Stimulated activated naive CD8-positive, alpha-beta T cell treated with anti-CD3 and anti-CD28 coated beads, Interleukin-15, Interleukin-2, amounts not matched to agents 100 ng/mL and 50 ng/mL, for 24 hours (primary cell): ENCODE data around the gene NRXN2.

Experiments used
- H3K27ac Mint-ChIP-seq: one replicate; pipeline ENCODE4 v1.8.0; 2021; ENCODE audit warnings: mild to moderate bottlenecking, mixed read lengths
- H3K27me3 Mint-ChIP-seq: one replicate; pipeline ENCODE4 v1.8.0; 2021; ENCODE audit warnings: mixed read lengths
- H3K36me3 Mint-ChIP-seq: one replicate; pipeline ENCODE4 v1.8.0; 2021; ENCODE audit warnings: low read depth, mixed read lengths
- H3K4me1 Mint-ChIP-seq: one replicate; pipeline ENCODE4 v1.8.0; 2021; ENCODE audit warnings: low read depth, mixed read lengths
- H3K4me3 Mint-ChIP-seq: one replicate; pipeline ENCODE4 v1.8.0; 2021; ENCODE audit warnings: mild to moderate bottlenecking, mixed read lengths
- H3K9me3 Mint-ChIP-seq: one replicate; pipeline ENCODE4 v1.8.0; 2021; ENCODE audit warnings: mixed read lengths

NRXN2 gene

DNA sequence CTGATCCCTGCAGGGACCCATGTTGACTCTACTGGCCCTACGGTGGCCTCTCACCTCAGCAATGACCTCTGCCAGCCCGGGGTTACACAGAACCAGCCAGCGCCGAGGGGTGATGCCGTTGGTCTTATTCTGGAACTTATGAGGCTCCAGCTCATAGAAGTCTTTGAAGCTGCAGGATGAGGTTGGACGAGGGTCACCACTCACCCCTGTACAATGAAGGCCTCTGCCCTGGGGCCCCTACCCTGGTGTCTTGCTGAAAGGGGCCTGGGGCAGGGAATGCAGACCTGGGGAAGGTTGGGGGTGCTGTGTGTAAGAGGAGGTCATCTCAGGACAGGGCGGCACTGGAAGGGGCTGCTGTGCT is 30.0 kb upstream of the NRXN2 start:
- no peaks in the 10 kb centered on the region for H3K27me3 Mint-ChIP-seq
- no peak overlapping the region for H3K27ac Mint-ChIP-seq
- peaks cover 8% of the 10 kb centered on the region for H3K36me3 Mint-ChIP-seq
- no peaks in the 10 kb centered on the region for H3K9me3 Mint-ChIP-seq
- H3K4me3 Mint-ChIP-seq, result no peak overlapping the region
- peaks cover 9% of the 10 kb centered on the region for H3K4me1 Mint-ChIP-seq

DNA sequence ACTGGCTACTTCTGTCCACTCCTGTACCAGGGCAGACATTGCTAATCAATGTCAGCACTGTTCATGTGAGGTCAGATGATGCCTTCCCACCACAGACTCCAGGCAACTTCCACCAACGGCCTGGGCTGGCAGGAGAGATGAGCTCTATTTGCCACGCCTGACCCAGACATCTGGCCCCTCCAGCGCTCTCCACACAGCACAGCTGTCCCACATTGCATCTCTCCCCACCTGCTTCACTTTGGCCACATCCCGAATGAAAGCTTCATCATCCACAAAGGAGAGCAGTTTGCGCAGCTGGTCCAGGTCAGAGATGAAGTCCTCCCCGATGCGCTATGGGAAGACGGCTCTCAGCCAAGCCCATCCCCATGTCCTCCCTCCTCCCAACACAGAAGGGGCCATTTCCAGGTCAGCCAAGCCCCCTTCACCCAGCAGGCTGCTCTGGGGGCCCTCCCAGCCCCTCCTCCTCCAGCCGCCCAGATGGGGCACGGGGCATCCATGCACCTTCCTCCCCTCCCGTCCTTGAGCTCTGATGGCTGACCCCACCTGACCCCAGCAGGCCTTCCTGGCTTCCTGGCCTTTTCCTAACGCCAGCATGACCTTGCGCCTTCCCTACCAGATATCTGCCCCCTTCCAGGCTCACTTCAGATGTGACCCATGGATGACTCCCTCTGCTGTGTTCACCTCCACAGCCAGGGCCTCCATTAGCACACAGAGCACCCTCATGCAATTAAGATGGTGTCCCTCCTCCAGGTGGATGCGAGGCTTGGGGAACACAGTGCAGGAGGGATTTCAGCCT is 29.4 kb upstream of the NRXN2 start:
- no peak overlapping the region for H3K4me3 Mint-ChIP-seq
- no peaks in the 10 kb centered on the region for H3K9me3 Mint-ChIP-seq
- H3K4me1 Mint-ChIP-seq, result peaks cover 9% of the 10 kb centered on the region
- peaks cover 8% of the 10 kb centered on the region for H3K36me3 Mint-ChIP-seq
- H3K27me3 Mint-ChIP-seq, result no peaks in the 10 kb centered on the region
- H3K27ac Mint-ChIP-seq, result no peak overlapping the region

DNA sequence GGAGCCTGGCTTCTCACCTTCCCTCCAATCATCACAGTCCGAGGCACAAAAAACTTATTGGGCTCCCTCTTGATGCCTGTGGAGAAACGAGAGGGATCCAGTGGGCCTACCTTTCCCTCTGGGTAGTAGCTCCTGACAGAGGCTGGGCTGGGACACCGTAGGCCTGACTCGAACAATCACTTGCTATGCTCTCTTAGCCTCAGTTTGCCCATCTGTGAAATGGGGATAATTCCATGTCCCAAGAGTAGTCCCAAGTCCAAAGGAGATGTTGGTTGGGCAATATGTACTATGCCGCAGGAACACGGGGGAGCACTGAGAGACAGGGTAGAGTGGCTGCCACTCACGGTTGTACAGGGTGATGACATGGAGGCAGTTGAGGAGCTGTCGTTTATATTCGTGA is 28.6 kb upstream of the NRXN2 start:
- no peak overlapping the region for H3K27ac Mint-ChIP-seq
- no peaks in the 10 kb centered on the region for H3K9me3 Mint-ChIP-seq
- H3K4me3 Mint-ChIP-seq, result no peak overlapping the region

DNA sequence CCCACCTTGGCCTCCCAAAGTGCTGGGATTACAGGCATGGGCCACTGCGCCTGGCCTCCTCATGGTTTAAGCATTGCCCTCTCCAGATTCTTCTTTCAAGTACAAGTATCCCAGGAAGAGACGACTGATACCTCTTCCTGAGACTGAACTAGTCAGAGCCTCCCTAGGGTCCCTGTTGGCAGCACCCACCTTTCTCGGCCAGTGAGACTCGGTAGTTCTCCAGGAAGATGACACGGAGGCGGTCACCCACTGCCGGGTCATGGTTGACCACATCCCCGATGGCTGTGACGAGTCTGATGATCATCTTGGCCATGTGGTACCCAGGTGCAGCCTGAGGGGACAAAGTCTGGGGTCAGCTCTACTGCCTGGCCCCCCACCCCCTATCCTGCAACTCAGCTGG is 28.1 kb upstream of the NRXN2 start:
- Mint-ChIP-seq H3K9me3 (no peaks in the 10 kb centered on the region), H3K4me1 (peaks cover 9% of the 10 kb centered on the region), H3K4me3 (no peak overlapping the region), H3K27ac (no peak overlapping the region), H3K36me3 (peaks cover 8% of the 10 kb centered on the region), H3K27me3 (no peaks in the 10 kb centered on the region)

More for the DNA sequence above, 28.6 kb upstream of the NRXN2 start:
- H3K27me3 Mint-ChIP-seq, result no peaks in the 10 kb centered on the region
- peaks cover 9% of the 10 kb centered on the region for H3K4me1 Mint-ChIP-seq
- H3K36me3 Mint-ChIP-seq, result peaks cover 8% of the 10 kb centered on the region

DNA sequence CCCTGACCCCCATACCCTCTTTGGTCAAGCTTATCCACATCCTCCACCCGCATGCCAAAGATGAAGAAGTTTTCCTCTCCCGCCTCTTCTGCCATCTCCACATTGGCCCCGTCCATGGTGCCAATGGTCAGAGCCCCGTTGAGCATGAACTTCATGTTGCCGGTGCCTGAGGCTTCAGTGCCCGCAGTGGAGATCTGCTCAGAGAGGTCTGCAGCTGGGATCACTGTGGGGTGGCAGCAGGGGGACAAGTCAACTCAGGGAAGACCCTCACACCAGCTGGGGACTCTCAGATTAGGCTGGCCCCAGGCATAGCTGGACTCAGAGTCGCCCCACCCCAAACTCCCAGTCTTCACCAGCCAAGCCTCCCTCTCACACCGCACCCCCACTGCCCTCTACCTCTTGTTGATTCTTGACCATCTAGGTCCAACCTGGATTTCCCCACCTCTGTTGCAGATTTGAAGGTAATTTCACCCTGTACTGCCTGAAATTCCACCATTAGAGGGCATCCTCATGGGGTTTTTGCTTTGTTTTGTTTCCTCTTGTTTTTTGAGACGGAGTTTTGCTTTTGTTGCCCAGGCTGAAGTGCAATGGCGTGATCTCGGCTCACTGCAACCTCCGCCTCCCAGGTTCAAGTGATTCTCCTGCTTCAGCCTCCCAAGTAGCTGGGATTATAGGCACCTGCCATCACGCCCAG is 27.5 kb upstream of the NRXN2 start:
- H3K9me3 Mint-ChIP-seq, result no peaks in the 10 kb centered on the region
- no peaks in the 10 kb centered on the region for H3K27me3 Mint-ChIP-seq
- peaks cover 8% of the 10 kb centered on the region for H3K36me3 Mint-ChIP-seq
- peaks cover 12% of the 10 kb centered on the region for H3K4me1 Mint-ChIP-seq
- H3K27ac Mint-ChIP-seq, result peak overlapping the region; percentile 26
- H3K4me3 Mint-ChIP-seq, result no peak overlapping the region

DNA sequence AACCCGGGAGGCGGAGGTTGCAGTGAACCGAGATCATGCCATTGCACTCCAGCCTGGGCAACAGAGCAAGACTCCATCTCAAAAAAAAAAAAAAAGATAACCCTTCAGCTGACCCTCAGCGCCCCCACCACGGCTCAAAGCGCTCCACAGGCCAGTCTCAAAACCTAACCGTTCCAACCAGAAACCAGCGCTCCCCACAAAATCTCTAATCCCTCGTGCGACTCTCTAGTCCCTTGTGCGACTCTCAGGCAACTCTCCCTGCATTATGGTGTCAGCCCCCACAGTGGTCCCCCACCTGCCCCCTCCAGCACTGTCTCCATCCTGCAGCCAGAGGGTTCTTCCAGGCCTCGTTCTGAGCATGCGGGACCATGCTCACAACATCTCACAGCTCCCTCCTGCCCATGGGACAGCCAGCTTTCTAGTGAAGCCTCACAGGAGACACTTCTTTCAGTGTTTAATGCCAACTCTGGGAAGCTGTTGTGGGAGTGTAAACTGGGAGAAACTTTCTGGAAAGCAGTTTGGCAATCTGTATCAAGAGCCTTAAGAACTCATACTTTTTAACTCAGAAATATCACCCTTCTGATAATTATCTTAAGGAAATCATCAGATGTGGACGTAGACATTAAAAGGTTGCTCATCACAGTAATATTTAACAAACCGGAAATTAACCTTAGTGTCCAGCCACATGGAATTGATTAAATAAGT is 25.1 kb upstream of the NRXN2 start:
- Mint-ChIP-seq H3K4me3 (no peak overlapping the region), H3K36me3 (peaks cover 8% of the 10 kb centered on the region), H3K27me3 (peaks cover 7% of the 10 kb centered on the region), H3K27ac (no peak overlapping the region), H3K9me3 (no peaks in the 10 kb centered on the region), H3K4me1 (peaks cover 27% of the 10 kb centered on the region)

DNA sequence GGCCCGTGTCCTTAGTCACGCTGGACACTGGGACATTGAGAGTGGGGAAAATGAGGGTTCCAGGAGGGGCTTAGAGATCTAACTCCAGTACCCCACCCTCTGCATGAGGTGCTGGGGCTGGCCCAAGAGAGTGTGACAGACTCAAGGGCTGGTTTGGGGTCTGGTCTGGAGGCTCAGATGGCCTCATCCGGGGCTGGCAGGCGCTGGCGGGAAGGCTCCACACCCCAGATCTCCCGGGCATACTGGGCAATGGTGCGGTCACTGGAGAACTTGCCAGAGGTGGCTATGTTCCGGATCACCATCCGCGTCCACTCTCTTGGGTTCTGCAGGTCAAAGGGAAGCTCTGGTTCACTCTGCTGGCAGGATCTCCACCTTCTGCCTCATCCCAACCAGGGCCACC is 23.5 kb upstream of the NRXN2 start:
- Mint-ChIP-seq H3K4me1 (peaks cover 33% of the 10 kb centered on the region), H3K4me3 (no peak overlapping the region)

DNA sequence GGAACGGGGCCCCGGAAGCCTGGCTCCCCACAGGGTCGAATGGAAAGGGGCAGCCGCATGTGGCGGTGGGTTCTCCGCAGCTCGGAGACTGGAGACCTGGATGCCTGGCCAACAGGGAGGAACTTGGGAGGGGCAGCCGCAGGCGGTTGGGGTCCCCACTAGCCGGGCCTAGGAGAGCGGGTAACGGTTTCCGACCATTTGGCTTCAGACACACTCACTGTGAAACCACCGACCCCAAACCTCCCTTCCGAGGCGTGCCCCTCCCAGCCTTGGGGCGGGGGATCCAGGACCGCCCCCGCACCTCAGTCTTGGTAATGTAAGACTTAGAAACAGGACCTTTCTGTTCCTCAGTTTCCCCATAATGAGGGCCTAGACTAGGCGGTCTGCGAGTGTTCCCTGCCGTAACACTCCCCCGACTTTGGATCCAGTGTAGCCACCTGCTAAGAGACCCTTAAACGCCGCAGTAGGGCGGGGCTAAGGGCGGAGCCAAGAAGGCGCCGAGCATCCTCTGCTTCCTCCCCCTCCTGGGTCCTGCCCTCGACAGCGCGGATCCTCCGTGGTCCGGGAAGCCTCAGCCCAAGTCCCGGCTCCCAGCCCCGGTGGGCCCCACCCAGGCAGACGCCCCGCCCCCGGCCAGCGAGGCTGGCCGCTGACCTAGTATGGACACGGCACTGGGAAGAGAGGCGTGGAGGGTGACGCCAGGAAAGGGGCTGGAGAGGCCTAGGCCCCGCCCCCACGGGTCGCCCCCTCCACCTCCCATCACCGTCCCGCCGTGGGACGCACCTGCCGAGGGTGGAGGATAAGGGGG is 22.7 kb upstream of the NRXN2 start:
- Mint-ChIP-seq H3K4me3 (peak overlapping the region; percentile 82), H3K27me3 (peaks cover 7% of the 10 kb centered on the region), H3K27ac (peak overlapping the region; percentile 71), H3K36me3 (peaks cover 4% of the 10 kb centered on the region), H3K4me1 (peaks cover 34% of the 10 kb centered on the region), H3K9me3 (no peaks in the 10 kb centered on the region)

More for the DNA sequence above, 23.5 kb upstream of the NRXN2 start:
- Mint-ChIP-seq H3K27me3 (peaks cover 7% of the 10 kb centered on the region), H3K9me3 (no peaks in the 10 kb centered on the region), H3K27ac (no peak overlapping the region), H3K36me3 (peaks cover 4% of the 10 kb centered on the region)

DNA sequence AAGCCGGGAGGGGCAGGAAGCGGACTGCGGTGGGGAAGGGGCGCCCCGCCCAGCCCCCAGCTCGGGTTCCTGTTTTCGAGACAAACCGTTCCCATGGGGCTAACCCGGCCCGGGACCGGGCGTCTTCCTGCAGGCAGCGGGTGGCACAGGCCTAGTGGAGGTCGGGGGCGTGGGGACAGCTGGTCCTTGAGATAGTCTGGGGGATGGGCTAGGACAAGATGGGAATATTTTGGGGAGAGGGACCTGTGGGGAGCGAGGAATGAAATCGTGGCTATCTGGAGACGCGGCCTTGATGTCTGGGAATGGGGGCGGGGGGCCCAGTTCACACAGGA is 22.2 kb upstream of the NRXN2 start:
- peak overlapping the region; percentile 71 for H3K27ac Mint-ChIP-seq
- H3K27me3 Mint-ChIP-seq, result peaks cover 7% of the 10 kb centered on the region
- no peaks in the 10 kb centered on the region for H3K9me3 Mint-ChIP-seq
- peaks cover 3% of the 10 kb centered on the region for H3K36me3 Mint-ChIP-seq
- H3K4me3 Mint-ChIP-seq, result peak overlapping the region; percentile 82
- H3K4me1 Mint-ChIP-seq, result peaks cover 28% of the 10 kb centered on the region

DNA sequence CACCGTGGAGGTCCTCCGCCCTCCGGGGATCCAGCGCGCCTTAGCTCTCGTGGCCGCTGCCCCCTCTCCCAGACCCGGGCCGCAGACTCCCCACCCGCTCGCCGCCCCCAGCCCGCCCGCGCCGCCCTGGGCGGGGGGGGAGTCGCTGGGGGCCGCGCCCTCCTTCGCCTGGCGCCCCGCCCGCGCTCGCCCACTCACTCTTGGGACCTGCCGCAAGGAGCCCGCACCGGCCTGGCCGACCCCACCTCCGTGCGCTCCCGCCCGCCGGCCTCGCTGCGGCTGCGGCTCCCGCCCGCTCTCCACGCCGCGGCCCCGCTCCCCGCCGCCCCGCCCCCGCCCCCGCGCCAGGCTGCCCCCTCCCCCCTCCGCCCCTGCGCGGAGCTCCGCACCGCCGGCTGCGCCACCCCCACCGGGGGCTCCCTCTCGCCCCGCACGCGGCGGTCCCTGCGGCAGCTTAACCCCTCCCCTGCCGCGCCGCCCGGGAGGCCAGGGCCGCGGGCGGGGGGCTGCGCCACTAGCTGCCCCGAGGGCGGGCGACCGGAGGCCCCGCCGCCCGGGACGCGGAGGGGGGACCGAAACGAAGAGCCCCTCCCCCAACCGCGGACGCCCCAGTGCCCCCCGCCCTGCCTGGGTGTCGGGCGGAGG is 21.7 kb upstream of the NRXN2 start:
- Mint-ChIP-seq H3K4me3 (peak overlapping the region; percentile 85), H3K27me3 (peaks cover 7% of the 10 kb centered on the region), H3K36me3 (no peaks in the 10 kb centered on the region), H3K9me3 (no peaks in the 10 kb centered on the region), H3K27ac (peak overlapping the region; percentile 71), H3K4me1 (peaks cover 27% of the 10 kb centered on the region)

DNA sequence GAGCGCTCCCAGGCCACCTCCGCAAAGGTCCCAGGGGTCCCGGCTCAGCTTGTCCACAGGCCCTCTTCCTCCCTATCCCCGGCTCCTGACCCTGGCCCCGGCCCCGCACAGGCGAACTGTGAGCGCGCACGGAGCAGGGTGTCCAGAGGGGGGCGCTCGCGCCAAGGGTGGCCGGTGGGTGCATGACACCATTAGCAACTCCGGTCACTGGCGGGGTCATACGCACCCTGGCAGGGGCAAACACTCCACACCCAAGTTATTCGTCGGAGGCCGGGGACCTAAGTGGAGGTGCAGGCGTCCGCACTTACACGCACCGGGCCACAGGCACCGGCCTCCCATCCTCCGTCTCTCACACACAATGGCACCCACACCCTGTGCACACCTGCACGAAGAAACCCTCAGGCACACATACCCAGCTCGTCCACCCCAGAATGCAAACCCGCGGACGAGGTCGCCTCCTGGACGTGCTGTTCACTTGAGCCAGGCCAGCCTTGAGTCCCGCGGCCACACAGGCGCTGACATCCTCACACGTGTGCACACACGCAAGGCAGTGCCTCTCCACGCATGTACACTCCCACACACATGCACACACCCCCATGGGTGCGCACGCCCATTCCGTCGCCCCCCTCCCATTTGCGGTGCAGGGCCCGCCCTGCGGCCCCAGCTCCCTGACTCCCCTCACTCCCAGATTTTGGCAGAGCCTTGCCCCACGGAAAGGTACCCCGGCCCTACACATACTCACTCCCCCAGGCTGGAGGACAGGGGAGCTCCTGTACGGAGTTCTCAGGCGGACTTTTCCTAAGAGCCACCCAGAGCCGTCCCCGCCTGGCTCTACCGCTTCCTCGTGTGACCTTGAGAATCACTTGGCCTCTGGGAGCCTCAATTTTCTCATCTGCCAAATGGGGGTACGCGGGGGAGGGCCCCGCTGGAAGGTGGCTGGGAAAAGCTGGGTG is 20.9 kb upstream of the NRXN2 start, which contains the start of gene RASGRP2:
TSS of gene RASGRP2 (minus strand) at position 552 of the 953 bp plus-strand sequence. CDS start 1,276 bp downstream, outside the sequence.
- peaks cover 27% of the 10 kb centered on the region for H3K4me1 Mint-ChIP-seq
- no peaks in the 10 kb centered on the region for H3K36me3 Mint-ChIP-seq
- no peaks in the 10 kb centered on the region for H3K9me3 Mint-ChIP-seq
- H3K4me3 Mint-ChIP-seq, result peak within 1 kb of the TSS; percentile 85
- peaks cover 7% of the 10 kb centered on the region for H3K27me3 Mint-ChIP-seq
- peak within 1 kb of the TSS; percentile 71 for H3K27ac Mint-ChIP-seq

DNA sequence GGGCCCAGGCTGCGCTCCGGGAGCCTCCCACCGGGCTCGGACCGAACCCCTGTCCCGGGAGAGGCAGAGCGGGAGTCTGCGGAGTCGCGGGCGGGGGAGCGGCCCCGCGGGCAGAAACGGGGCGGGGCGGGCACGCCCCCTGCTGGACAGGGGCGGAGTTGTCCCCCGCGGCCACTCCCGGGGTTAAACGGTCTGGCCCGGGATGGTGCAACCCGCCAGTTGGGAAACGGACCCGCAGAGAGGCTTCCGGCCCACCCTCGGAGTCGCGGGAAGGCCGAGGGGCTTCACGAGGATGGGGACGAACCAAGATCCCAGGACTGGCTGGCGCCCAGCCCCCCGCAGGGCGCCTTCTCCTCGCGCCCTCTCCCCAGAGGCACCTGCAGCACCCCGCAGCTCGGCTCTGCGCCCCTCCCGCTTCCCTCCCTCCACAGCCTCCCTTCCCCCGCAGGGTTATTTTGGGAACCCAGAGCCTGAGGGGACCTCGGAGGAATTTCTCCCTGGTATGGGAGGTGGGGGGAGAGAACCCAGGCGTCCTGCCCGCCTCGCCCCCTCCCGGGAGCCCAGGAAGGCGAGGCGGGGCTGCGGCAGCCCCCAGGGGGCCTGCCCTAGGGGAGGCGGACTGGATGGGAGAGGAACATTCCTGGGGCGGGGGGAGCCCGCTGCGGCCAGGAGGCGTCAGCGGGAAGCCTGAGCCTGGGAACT is 20.0 kb upstream of the NRXN2 start:
- H3K4me3 Mint-ChIP-seq, result no peak overlapping the region
- no peak overlapping the region for H3K27ac Mint-ChIP-seq
- no peaks in the 10 kb centered on the region for H3K9me3 Mint-ChIP-seq
- peaks cover 27% of the 10 kb centered on the region for H3K4me1 Mint-ChIP-seq
- H3K36me3 Mint-ChIP-seq, result no peaks in the 10 kb centered on the region
- H3K27me3 Mint-ChIP-seq, result peaks cover 7% of the 10 kb centered on the region
